Renal cortical epithelial cell (primary cell): ENCODE results near the gene SRSF6. TPM values are rescaled to one million over a fixed set of nuclear protein-coding genes. Genes with fewer than 3 reads are reported as not detected.
A peak's percentile ranks its signal among the peaks of the same experiment; 100 is the strongest.
"Not testable (repeated sequence)": the region's sequence is repeated elsewhere in the genome, so short reads cannot be mapped to it uniquely, and the experiment has no call there.

Source experiments
- DNase-seq: peaks from one replicate; pipeline ENCODE4 v3.0.0-alpha.2; 2011; ENCODE audit warnings: low read depth
- total RNA-seq: library from RNA; depleted of rRNA; stranded (reverse); fragments of >200 nt; gene quantifications from 2 replicates; pipeline ENCODE4 v1.2.3, GENCODE V29; 2014

SRSF6 gene
- total RNA-seq, 1 donor from 2014 or later, result 79.9 TPM

DNA sequence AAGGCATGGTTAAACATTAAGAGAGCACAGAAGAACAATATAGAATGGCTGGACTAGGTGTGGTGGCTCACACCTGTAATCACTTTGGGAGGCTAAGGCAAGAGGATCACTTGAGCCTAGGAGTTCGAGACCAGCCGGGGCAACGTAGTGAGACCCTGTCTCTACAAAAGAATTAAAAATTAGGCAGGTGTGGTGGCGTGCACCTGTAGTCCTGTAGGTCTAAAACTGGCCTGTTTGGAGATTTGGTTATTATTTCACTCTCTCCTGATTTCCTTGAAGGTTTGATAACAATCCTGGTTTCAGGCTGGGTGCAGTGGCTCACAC lies 15.6 kb downstream of the SRSF6 start:
- no peak for DNase-seq

GRCh38 chr20:43477193-43477592 lies 19.5 kb downstream of the SRSF6 start:
- DNase-seq, result no peak

GRCh38 chr20:43477619-43478018 lies 19.9 kb downstream of the SRSF6 start:
- no peak for DNase-seq

DNA sequence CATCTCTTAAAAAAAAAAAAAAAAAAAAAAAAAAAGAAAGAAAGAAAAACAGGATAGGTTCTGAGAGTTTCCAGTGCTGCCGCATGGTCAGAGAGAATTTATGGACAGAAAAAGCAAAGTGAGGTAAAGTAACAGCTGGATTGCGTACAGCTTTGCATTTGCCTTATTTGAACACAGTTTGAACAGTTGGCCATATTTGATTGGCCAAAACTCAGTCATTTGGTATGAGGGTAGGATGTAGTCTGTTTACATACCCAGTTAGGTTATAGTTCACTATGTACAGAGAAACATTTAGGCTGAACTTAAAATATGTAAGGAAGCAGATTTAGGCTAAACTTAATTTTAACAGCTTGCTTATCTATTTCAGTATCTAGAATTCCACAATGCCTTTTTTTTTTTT lies 32.3 kb downstream of the SRSF6 start:
- no peak for DNase-seq

DNA sequence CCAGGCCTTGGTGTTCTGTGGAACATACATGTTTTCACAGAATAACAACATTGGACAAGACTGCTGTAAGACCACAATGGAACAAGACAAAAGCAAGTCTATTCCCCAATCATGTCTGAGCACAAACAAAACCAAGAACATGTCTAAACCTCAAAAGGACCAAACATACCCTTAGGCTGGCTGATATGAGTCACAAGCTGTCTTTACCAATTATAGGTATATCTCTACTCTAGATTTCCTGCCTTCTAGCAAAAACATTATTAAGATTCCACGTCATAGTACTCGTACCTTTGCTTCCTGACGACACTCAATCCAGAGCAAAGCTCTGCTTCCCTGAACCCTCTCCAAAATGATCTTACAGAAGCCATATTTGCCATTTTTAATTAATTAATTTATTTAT lies 34.4 kb downstream of the SRSF6 start:
- peak; percentile 41 for DNase-seq

DNA sequence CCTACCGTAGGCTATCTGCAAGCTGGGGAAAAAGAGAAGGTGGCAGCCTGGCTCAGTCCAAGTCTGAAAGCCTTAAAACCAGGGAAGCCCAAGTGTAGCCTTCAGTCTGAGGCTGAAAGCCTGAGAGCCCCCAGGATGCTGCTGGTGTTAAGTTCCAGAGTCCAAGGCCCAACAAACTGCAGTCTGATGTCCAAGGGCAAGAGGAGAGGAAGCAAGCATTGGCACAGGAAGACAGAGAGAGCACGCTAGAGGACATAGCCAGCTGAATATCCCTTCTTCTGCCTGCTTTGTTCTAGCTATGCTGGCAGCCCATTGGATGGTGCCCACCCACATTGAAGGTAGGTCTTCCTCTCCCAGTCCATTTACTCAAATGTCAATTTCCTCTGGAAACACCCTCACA lies 37.7 kb downstream of the SRSF6 start:
- no peak for DNase-seq

DNA sequence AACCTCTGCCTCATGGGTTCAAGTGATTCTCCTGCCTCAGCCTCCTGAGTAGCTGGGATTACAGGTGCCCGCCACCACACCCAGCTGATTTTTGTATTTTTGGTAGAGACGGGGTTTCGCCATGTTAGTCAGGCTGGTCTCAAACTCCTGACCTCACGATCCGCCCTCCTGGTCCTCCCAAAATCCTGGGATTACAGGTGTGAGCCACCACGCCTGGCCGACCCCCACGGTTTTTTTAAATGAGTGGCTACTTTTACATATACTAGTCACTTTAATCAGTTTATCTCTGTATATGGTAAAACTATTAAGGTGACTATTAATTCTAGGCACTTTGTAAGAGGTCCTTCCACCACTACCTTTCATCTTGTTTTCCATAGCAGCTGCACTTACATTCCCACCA lies 44.3 kb downstream of the SRSF6 start:
- DNase-seq, result not testable (repeated sequence)

- no peak for DNase-seq
These were observed 48.5 kb downstream of the SRSF6 start for GRCh38 chr20:43506238-43506637.

- peak; percentile 16 for DNase-seq
These were observed 49.7 kb downstream of the SRSF6 start, which contains the start of gene L3MBTL1 for GRCh38 chr20:43507150-43508080. Gene L3MBTL1, plus strand, starts transcription at chr20:43507697. Its CDS starts 5,807 bp downstream, at chr20:43513504.

GRCh38 chr20:43508106-43508505 lies 50.4 kb downstream of the SRSF6 start:
- no peak for DNase-seq

- DNase-seq, result no peak
These were observed 50.9 kb downstream of the SRSF6 start for GRCh38 chr20:43508604-43509040.

GRCh38 chr20:43511879-43512278 lies 54.2 kb downstream of the SRSF6 start:
- DNase-seq, result peak; percentile 13

DNA sequence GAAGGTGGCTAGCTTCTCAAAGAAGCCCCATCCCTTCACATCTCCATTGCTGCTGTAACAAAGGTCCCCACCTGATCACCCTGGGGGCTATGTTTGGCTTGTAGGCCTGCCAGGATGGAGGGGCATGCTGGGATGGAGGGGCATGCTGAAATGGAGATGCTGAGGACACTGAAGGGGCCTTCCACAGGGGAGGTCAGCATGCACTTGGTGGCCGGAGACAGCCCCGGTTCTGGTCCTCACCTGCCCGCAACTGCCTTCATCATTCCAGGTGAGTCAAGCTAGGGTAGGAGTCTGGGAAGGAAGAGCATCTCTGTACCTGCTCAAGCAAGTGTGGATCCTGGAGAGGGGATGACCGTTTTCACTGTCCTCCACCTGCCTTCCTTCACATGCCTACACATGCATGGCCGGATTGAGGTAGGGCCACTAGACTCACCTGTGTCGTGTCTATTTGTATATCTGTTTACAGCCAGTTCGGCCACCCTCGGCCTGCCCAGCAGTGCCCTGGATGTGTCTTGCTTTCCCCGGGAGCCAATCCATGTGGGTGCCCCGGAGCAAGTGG lies 55.8 kb downstream of the SRSF6 start:
- no peak for DNase-seq

Other genes starting within 250 kb of the SRSF6 start
- 3.3 and 10.9 TPM in 2 replicates for gene L3MBTL1, start 49.8 kb downstream of the SRSF6 start, total RNA-seq
- 13.4 and 39.4 TPM in 2 replicates for gene SGK2, start 101.1 kb downstream of the SRSF6 start, total RNA-seq
- gene IFT52, start 133.0 kb downstream of the SRSF6 start, total RNA-seq, result 34.2 and 37.3 TPM in 2 replicates
- 0.80 and 14.2 TPM in 2 replicates for gene MYBL2, start 209.2 kb downstream of the SRSF6 start, total RNA-seq